SHP77 (cell line): Measurements from ENCODE around the gene HCN2.

Experiments used
- DNase-seq, 2 experiments: peaks; one replicate each; lab custom pipeline; 2025; lab: John Stamatoyannopoulos, UW

HCN2 gene

GRCh38 chr19:589693-590395 lies at the start of gene HCN2:
HCN2 (plus strand) TSS chr19:589881; CDS start chr19:589946, 65 bp downstream.
- DNase-seq: no peak

- DNase-seq: no peak
These were observed 48.6 kb upstream of the HCN2 start for GRCh38 chr19:540867-541637.

GRCh38 chr19:541699-542098 lies 48.0 kb upstream of the HCN2 start:
- no peak for DNase-seq

- no peak for DNase-seq
These were observed 47.4 kb upstream of the HCN2 start for GRCh38 chr19:542173-542866.

GRCh38 chr19:543910-544608 lies 45.6 kb upstream of the HCN2 start, which contains the start of gene GZMM:
GZMM (plus strand) TSS chr19:544053; CDS start chr19:544072, 19 bp downstream.
- DNase-seq: no peak

- DNase-seq: no peak
These were observed 42.6 kb upstream of the HCN2 start for GRCh38 chr19:547117-547516.

GRCh38 chr19:547836-548720 lies 41.6 kb upstream of the HCN2 start:
- no peak for DNase-seq

- peak in 1 of 2 experiments; percentile 33 for DNase-seq
These were observed 40.5 kb upstream of the HCN2 start for GRCh38 chr19:548886-549830.

- no peak for DNase-seq
These were observed 34.9 kb upstream of the HCN2 start for GRCh38 chr19:554817-555216.

GRCh38 chr19:555474-555808 lies 34.2 kb upstream of the HCN2 start:
- DNase-seq: no peak

- no peak for DNase-seq
These were observed 32.9 kb upstream of the HCN2 start for GRCh38 chr19:556611-557382.

GRCh38 chr19:558770-559439 lies 30.8 kb upstream of the HCN2 start:
- DNase-seq: no peak

GRCh38 chr19:560121-560520 lies 29.6 kb upstream of the HCN2 start:
- DNase-seq: no peak

- no peak for DNase-seq
These were observed 23.3 kb upstream of the HCN2 start for GRCh38 chr19:566403-566802.

- no peak for DNase-seq
These were observed 22.8 kb upstream of the HCN2 start for GRCh38 chr19:566844-567243.

- DNase-seq: no peak
These were observed 22.3 kb upstream of the HCN2 start for GRCh38 chr19:567296-567900.

GRCh38 chr19:570251-570686 lies 19.4 kb upstream of the HCN2 start:
- no peak for DNase-seq

GRCh38 chr19:570937-571565 lies 18.6 kb upstream of the HCN2 start:
- DNase-seq: peak; percentile 50 to 86
